HG02943 (cell line): ENCODE results near the gene CACNA2D2.

Experiments
- ATAC-seq: cut with Tn5 transposase; IDR thresholded peaks from one replicate; pipeline ENCODE4 v1.9.1; 2021; ENCODE audit warnings: mild to moderate bottlenecking, low read depth, moderate library complexity; ENCODE audit not compliant: unreplicated experiment

Gene CACNA2D2

DNA sequence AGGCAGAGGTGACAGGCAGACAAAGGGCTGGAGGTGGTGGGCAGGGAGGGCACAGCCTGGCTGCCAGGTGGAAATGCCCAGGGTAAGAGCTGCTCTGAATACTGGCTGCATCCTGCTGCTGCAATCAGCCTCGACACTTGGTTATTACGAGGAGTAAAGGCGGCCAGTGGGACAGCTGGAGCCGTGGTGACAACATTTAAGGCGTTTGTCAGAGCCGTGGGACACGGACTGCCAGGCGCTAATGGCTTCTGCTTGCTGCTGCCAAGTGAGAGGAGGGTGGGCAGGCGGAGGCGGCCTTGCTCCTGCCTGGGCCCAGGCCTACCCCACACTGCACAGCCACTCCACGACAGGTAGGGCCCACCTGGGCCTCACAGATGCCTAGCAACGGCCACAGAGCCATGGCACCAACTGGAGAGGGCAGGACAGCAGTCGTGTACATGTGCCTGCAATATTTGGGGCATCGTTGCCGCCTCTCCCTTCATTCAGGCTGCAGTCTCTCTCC is 94.9 kb downstream of the CACNA2D2 start:
- no peak for ATAC-seq

DNA sequence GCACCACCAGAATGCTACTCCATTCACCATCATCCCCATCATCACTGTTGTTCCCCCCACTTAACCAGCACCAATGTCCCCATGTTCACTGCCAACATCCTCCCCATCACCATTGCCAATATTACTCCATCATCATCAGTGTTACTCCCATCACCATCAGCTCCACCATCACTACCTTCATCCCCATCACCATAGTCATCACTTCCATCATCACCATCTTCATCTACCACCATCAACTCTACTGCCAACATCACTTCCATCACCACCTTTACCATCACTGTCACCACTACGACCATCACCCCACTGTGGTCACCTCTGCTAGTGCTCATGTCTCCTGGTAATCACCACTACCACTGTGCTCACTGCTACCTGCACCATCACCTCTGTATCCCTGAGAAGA is 96.9 kb downstream of the CACNA2D2 start:
- ATAC-seq: no peak

DNA sequence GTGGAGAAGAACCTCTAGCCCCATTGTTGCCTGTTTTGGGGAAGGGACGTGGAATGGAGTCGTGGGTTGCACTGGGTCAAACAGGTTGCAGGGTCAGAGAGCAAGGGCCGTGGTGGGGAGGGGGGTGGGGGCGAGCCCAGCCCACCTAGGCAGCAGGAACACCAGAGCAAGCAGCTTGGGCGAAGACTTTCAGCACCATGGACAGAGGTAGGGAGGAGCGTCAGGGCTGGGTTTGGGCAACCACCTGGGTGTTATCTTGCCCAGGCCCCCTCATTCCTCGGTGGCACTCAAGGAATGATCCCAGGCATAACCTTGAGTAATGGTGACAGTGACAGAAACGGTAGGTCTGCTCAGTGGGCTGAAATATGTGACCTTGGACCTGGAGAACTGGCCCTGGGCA is 98.2 kb downstream of the CACNA2D2 start:
- ATAC-seq: no peak

DNA sequence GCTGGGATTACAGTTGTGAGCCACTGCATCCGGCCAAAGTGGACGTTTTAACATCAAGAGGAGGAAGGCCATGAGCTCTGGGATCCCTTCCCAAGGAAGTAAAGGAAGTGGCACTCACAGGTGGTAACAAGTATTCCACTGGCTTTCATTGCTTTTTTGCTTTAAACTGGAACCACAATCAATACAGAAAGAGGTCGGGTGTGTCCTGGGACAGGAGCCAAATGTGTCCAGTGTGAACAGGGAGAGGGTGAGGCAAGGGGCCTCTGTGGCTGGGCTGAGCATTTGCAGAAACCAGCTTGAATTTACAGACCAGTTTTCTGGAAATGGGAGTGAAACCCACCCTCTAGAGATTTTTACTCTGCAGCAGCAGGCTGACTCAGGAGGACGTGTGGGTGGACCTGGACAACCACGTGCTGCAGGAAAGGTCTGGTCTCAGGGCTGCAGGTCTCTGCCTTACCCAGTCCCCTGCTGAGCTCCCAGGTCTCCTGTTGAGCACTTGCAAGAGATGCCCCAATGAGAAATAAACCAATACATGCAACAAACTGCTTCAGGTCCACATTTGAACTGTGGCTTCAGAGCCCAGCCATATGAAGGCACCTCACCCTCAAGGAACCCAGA is 101.3 kb downstream of the CACNA2D2 start:
- ATAC-seq: no peak

DNA sequence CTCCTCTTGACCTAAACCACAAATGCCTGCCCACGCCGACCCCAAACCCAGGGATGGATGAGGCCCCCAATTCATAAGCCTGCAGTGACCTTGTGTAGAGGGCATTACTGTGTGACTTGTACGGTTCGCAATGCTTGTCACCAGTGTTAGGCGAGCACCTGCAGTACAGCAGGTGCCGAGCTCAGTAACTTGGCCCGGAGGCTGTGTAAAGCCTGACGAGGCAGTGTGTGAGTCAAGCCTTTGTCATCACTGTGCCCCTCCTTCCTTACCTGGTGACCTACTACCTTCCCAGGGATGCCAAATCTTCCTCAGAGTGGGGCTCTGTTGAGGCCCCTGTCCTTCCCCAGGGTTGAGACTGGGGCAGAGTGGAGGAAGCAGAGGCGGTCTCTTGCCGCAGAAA is 106.9 kb downstream of the CACNA2D2 start:
- ATAC-seq: no peak

DNA sequence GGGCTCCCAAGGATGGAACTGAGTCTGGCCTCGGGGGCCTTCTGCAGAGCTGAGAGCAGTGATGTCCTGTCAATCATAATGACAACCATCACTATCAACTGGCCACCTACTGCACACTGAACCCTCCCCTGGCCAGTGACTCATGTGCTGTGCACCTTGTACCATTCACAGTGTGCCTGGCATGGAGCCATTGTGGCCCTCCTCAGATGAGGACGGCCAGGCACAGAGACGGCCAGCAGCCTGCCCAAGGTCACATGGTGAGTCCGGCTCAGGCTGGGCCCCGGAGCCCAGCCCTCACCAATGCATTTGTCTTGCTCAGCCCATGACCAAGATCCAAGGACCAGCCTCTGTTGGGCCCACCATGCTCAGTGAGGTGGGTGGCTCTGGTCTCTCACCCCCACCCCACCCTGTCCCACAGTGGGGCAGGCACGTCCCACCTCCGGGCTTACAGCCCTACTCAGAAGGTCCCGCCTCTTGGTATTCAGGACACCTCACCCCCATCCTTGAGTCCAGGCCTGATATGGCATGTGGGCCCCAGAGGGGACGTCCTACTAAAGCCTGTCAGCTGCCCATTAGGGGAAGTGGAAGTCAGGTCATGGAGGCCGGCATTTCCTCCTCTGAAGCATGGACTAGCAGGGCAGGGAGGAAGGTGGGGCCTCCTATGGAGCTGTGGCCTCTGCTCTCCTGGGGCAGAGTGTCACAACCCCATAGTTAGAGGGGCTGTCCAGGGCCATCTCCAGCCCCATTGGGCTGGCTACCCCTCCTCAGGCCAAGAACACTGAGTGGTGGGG is 108.2 kb downstream of the CACNA2D2 start:
- ATAC-seq: no peak

DNA sequence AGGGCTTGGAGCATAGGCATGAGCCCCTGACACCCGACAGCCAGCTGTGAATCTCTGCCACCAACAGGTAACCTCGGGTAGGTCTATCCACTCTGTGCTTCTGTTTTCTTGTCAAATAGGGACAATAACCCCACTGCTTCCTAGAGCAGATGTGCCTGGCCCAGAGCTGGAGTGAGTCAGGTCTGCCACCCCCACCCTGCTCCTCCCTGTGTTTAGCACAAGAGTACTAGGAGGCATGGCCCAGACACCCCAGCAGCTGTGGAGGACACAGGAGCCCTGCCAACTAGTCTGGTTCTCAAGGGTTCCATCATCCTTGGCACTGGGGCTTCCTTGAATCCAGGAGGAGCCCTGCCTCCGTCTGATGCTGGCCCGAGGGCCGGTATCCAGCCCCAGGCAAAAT is 110.4 kb downstream of the CACNA2D2 start:
- ATAC-seq: no peak

DNA sequence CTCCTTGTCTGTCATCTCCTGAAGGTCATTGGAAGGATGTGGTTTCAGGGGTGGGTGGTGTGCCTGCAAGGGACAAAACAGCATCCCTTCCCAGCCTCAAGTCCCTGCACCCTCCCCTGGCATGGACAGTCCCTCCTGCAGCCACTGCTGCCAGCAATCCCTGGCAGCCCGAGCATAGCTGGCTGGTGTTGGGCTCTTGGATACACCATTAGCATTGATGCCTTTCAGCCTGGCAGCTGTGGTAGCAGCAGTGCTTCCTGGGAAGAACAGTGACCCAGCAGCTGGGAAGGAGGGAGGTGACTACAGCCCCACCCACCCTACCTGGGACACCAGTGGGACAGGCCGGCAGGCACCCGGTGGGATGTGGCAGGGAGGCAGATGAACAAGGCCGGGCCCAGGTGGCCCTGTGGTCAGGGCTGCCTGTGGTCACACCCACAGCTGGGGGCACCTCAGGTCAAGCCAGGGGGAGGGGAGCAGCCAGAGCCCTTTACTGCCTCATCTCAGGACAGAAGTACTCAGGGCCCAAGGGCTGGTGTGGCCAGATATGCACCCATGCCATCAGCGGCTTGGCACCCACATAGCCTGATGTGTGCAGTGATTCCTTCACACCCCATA is 111.2 kb downstream of the CACNA2D2 start:
- no peak for ATAC-seq

DNA sequence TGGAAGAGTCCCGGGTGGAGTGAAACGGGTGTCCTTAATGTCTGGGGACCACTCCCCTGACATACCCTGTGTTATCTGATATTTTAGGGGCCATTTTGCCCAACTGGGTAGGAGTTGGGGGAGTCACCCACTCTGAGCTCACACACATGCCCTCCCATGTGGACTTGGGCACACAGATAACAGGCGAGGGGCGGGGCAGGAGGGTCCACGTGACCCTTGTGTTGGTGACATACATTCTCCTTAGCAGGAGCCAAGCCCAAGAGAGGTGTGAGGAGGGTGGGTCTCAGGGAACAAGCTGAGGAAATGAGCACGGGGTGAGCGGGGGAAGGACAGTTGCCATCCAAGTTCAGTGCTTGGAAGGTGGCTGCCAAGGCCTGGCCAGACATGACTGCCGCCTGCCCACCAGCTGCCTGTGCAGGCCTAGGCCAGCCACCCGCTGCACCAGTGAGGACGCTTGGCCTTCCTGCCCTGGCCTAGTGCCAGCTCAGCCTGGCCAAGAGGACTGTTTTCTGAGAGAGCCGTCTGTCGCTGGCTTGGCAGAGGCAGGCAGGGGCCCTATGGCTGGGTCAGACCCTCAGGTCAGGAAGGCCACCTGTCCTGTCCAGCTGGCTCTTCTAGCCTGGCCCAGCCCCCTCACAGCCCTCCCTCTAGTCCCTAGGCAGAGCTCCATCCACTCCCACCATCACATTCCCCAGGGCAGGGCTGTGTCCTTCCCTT is 112.8 kb downstream of the CACNA2D2 start:
- no peak for ATAC-seq

DNA sequence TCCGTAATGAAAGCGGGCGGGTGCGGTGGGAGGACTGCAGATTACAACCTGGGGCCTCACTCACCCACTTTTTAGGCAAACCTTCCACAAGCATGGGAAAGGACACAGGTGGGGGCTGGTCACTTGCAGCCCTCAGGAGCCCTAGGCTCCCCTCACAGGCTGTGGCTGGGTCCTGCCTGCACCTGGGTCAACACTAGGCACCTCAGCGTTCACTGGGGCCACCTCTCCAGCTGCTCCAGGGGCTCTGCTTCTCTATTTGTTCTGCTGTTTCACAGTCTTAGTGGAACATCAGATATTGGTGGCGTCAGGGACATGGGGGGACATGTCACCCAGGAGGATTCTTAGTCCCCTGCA is 114.0 kb downstream of the CACNA2D2 start:
- ATAC-seq: no peak

DNA sequence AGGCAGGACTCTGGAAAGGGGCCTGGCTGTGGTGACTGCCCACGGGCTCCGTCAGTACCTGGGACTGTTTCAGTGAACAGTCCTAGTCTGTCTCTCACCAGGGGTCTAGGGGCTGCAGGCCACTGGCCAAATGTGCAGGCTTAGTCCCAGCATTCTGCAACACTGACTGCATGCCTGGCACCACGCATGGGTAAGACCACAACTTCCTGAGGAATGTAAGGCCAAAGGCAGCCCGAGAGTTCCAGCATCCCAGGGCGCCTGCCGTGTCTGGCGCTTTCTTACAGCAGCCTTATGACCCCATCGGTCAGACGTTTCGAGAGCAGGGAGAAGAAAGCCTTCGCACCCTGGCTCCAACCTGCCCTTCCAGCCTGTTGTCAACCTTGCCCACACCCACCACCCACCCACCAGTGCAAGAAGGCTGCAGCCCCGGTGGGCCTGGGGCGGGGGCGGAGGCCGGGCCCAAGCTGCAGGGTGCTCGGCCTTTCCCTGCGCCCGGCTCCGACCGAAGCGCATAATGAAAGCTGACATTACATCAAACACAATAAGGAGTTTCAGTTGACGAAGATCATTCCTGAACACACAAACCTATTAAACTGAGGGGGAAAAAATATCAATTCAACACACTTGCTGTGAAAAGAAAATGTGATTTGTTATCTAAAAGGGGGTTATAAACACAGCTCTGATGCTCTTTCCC is 114.6 kb downstream of the CACNA2D2 start:
- ATAC-seq: no peak

DNA sequence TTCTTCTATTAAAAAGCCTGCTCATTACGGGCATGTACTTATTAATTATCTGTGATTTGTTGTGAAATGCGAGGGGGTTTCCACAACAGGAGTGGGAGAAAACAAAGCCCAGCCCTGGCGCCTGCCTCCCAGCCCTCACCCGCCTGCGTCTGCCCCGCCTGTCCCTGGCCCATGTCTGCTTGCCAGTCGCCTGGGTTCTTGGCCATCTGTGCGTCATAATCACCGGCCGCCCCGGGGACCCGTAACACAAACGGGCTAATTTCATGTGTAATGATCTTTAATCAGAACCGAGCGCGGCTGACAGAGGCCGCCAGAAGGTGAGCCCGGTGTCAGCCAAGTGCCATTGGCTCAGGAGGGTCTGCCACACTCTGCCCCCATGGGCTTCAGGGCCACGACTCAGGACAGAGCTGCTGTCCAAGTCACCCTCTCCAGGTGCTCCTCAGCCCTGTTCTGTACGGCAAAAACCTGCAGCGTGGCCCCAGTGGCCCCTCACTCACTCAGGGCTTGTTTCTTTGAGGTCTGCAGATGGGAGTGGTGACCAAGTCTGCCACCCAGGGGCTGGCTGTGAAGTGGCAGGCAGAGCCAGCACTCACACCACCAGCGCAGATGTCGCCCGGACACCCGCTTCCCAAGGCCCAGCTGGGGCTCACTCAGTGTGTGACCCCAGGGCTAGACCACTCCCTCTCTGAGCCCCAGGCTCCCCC is 115.3 kb downstream of the CACNA2D2 start:
- no peak for ATAC-seq

DNA sequence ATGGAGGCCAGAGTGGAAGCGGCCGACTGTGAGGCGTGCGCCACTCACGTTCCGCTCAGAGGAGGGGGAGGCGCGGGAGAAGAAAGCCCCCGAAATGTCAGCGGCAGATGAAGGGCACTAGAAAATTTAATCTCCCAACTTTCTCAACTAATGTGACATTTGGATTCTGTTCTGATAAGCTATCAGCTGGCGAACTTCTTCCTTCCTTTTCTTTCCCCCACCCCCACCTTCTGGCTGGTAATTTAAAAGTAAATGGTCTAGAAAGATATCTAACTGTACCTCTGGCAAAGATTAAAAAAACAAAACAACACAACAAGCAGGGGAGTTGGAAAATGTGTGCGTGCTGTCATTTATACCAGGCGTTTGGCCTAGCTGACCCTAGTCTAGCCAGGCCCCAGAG is 117.7 kb downstream of the CACNA2D2 start:
- ATAC-seq: no peak

DNA sequence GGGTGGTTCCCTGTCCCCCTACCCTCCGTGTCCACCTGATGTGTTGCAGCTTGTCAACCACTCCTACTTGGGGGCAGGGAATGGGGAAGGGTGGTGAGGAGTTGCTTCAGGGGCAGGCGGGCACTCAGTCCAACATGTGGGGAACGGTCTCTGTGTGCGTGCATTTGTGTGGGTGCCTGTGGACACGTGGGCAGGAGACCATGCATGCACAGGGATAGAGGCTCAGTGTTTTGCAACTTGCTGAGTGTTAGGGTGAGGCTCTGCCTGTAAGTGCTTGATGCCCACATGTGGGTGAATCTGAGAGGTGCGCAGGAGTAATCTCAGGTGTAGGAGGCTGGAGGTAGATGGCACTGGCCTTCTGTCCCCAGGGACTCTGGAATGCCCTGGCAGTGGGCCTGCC is 119.7 kb downstream of the CACNA2D2 start:
- no peak for ATAC-seq

DNA sequence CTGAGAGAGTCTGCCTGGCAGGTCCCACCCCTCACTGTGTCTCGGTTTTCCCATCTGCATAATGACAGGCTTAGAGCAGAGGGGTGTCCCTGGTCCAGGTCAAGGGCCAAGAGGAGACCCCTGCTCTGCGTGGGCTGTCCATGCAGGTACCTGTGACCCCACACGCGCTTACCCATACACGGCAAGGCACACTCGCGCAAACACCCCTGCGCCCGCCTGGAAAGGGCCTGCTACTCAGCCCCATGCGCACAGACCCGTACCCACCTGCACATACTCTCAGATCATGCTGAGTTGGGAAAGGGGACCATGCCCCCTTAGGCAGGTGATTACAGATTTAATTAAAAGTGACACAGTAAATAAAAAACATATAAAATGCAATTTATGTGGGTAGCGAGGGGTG is 120.7 kb downstream of the CACNA2D2 start:
- no peak for ATAC-seq

DNA sequence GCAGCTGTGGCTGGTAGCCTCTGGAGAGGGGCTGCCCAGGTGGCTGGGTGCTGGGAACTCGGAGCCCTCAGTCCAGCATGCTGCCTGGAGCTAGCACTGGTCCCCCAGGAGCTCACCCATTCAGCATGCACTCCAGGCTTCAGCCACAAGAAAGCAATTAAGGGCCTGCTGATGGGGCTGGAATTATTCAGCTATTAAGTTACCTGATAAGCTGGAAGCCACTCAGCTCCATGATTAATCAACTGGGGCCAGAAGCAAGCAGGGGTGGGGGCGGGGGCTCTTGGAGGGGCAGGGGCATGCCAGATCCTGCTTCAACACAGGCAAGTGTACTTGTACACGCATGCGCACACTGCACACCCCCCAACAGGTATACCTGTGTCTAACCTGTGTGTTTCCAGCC is 122.1 kb downstream of the CACNA2D2 start:
- no peak for ATAC-seq

DNA sequence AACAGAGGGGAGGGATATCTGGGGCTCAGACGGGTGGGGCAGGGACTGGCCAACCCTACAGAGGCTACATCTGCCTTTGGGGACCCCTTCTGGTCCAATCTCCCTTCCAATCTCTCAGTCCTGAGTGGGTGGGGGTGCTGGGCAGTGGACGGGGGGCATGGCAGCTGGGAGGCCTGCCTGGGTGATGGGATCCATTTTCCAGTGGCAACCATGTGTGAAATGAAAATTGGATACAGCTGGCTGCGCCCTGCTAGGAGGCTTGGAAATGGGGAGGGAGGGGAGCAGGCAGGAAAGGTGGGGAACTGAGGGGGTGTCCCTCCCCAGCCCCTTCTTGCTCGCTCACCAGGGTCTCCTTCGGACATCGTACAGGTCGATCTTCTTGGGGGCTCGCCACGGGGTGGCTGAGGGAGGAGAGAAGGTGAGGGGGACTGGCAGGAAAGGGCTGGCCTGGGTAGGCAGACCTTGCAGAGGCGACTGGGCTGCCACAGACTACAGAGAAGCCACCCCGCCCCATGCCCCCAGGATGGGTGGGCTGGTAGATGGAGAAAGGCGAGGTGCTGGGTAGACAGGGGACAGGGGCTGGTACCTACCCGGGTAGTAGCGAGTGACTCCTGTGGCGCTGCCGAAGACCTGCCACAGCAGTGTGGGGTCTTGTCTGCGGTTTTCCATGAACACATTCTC is 122.9 kb downstream of the CACNA2D2 start:
- ATAC-seq: no peak

DNA sequence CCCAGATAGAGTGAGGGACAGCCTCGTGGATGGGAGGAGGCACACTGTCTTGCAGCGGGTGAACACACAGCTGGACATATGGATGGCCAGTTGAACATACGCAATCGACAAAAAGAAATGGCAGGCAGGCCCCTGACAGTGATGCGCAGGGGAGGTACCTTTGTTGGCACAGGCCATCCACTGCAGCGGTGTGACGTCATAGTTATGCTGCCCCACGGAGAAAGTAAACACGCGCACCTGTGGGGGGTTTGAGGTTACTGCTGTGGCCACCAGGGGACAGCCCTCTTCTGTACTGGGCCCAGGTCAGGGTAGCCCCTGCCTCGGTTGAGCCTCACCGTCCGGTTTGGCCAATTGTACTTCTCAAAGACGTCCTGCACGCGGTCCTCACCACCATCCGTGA is 124.7 kb downstream of the CACNA2D2 start:
- no peak for ATAC-seq

DNA sequence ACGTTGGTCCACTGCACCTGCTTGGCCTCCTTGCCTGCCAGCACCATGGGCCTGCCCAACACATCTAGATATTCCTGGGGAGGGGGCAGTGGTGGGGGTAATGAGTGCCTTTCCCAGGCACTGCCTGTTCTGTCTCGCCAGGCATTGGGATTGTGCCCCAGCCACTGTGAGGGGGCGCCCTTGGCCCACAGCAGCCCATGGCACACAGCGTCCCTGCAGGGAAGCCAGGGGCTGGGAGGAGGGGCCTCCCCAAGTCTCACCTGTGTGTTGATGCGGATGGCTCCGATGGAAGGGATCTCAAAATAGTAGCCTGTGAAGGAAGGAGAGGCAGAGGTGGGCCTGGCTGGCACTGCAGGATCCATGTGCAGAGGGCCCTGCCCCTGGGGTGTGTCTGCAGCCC is 125.4 kb downstream of the CACNA2D2 start:
- ATAC-seq: no peak
